GM12878 (cell line): ENCODE data around the gene BNIP5.

Experiments used
- CREB1 ChIP-seq: IDR thresholded peaks from 2 replicates; pipeline ENCODE4 v1.6.1; 2012; ENCODE audit warnings: low read depth, mild to moderate bottlenecking, inconsistent platforms
- FOXM1 ChIP-seq: IDR thresholded peaks from 2 replicates; pipeline ENCODE4 v1.6.1; 2012; ENCODE audit warnings: low read depth, mild to moderate bottlenecking, inconsistent platforms, low read length, moderate library complexity
- JUNB ChIP-seq: IDR thresholded peaks from 2 replicates; pipeline ENCODE4 v1.6.1; 2016; ENCODE audit warnings: antibody characterized with exemption, mild to moderate bottlenecking
- POLR2AphosphoS2 ChIP-seq: IDR thresholded peaks from 2 replicates; pipeline ENCODE4 v1.6.1; 2011; ENCODE audit warnings: low read depth, mild to moderate bottlenecking, low read length, improper control_type of control experiment, moderate library complexity
- TF ChIP-seq, protein P1 (sequence below): IDR thresholded peaks from 2 replicates; pipeline ENCODE4 v1.6.1; 2012; ENCODE audit warnings: low read depth, low read length, improper control_type of control experiment

DNA sequence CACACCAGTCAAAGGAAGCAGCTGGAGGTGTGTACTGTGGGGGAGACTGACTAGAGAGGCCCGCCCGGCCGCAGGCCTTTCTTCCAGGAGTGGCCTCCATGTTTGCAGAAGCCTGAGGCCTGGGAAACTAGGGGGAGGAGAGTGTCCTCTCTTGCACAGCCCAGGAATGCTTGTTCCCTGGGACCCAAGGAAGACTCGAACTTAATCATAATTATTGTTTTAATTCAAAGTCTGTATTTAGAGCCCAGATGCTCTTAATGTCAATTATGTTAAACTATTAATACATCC, 23.1 kb downstream of the BNIP5 start:
- TF ChIP-seq CREB1 (no peak), FOXM1 (no peak), POLR2AphosphoS2 (no peak), JUNB (no peak)
- TF ChIP-seq, protein P1, sequence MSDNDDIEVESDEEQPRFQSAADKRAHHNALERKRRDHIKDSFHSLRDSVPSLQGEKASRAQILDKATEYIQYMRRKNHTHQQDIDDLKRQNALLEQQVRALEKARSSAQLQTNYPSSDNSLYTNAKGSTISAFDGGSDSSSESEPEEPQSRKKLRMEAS, result no peak
